ENCODE data around the gene STK39.

DNA sequence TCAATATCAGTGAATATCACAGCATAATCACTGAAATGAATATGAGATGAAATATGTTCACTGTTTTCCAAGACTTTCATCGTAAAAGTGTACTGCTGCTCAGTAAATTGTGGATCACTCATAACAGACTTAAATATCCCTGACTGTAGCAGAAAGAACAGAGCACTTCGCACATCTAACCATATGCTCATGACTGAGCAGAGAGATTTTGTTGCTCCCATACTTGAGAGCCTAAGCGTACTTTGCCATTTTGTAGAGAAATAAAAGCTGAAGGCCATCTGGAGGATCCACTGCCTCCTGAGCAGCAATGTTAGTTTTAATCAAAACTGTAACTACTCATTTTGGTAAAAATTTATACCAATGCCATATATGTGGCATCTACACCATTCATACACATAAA, 243.5 kb downstream of the STK39 start:
- TF ChIP-seq EZH2 (IDR thresholded peaks at IDR 0.05; ENCODE audit: borderline replicate concordance, insufficient read depth, low read length, poor library complexity, severe bottlenecking) (no peak), EP300 (conservative IDR thresholded peaks at IDR 0.05; ENCODE audit: poor library complexity, severe bottlenecking) (no peak)
- TF ChIP-seq, protein P1, sequence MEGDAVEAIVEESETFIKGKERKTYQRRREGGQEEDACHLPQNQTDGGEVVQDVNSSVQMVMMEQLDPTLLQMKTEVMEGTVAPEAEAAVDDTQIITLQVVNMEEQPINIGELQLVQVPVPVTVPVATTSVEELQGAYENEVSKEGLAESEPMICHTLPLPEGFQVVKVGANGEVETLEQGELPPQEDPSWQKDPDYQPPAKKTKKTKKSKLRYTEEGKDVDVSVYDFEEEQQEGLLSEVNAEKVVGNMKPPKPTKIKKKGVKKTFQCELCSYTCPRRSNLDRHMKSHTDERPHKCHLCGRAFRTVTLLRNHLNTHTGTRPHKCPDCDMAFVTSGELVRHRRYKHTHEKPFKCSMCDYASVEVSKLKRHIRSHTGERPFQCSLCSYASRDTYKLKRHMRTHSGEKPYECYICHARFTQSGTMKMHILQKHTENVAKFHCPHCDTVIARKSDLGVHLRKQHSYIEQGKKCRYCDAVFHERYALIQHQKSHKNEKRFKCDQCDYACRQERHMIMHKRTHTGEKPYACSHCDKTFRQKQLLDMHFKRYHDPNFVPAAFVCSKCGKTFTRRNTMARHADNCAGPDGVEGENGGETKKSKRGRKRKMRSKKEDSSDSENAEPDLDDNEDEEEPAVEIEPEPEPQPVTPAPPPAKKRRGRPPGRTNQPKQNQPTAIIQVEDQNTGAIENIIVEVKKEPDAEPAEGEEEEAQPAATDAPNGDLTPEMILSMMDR (IDR thresholded peaks at IDR 0.05; ENCODE audit: poor library complexity, severe bottlenecking) = no peak
